Ureter (tissue), 1 donor: ENCODE measurements around the gene POU2AF2. TPM values are rescaled to one million over a fixed set of nuclear protein-coding genes. Genes with fewer than 3 reads are reported as not detected.
A peak's percentile ranks its signal among the peaks of the same experiment; 100 is the strongest.

Experiments used
- DNase-seq: peaks from one replicate; pipeline ENCODE4 v3.0.0-alpha.2; 2020; ENCODE audit warnings: low spot score
- total RNA-seq: library from RNA; stranded (reverse); gene quantifications from one replicate; pipeline ENCODE4 v1.2.4, GENCODE V29; 2023
- donor health status: DM: yes; HTN: yes; CAD: no.

POU2AF2 gene
- total RNA-seq, 1 donor from 2014 or later = 1.2 TPM

- peak; percentile 25 for DNase-seq
These were observed 84.8 kb downstream of the POU2AF2 start for GRCh38 chr11:111330234-111330893.

DNA sequence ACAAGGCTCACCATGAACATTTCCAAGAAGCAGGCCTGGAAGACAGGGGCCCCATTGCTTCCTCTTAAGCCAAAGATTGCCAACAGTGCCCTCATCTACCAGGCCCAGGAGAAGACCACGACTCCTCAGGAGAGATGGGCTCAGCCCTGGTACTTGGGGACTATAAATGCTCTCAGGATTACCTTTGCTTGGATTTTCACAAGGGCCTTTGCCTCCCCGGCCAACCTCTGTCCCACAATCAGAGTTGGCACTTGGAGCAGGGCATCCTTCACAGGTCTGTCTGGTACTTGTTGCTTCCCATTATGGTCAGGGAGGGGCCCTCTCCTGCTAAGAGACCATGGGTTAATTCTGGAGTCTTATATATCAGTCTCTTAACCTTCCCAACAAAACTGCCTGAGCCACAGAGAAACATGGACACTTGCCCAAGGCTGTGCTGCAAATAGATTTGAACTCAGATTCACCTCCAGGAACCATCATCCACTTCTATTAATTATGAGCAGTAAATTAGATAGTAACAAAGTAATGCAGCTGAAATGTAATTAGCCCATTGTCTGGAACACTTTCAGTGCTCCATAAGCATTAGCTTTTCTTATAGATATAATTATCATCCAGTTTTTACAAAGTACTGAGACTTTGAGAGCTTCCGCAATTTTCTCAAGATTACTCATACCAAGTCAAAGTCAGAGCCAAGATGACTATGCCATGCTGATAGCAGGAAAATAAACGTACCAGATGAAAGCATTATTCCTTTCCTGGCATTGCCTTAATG, 86.4 kb downstream of the POU2AF2 start:
- no peak for DNase-seq

DNA sequence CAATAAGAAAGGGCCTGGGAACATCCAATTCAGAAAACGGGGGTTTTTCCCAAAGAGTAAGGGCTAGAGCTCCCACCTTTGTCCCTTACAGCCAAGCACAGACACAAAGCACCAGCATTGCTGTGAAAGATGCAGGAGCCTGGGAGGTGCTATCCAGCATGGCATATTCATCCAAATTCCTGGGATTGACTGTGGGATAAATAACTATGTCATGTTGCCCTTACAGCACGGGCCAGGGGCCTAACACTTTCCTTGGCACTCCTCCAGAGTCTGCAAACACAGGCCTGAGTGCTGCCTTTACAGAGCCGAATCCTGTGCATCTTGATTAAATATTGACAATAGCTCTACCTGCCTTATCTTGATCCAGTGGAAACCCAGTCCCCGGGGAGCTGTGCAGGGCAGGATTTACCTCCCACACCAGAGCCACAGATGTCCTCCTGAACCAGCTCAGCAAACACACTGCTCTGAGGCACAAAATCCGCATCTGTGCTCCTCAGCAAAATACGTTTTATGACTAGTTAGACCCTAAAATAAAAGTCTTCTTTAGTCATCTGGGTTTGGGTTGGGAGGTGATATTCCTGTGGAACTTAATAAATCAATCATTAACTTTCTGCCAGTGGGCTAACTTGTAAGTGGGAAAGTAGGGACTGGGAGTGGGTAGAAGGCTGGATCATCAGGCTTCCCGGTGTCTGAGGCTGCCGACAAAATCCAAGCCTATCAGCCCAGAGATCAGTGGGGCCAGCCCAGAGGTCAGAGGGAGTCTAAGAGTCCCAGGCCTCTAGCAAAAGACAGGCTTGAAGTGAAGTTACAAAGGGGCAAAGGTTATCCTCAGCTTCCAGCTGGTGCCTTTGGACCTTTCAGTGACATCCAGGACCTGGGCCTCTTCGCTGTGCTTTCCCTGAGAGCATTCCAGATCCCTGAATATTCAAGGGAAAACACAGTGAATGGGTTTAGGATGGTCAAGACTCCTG, 89.3 kb downstream of the POU2AF2 start:
- peak; percentile 72 for DNase-seq

GRCh38 chr11:111335549-111335948, 90.0 kb downstream of the POU2AF2 start:
- DNase-seq = no peak

Other genes with a start within 250 kb of the POU2AF2 start
- 15.9 TPM for gene POU2AF3, start 52.8 kb downstream of the POU2AF2 start, total RNA-seq
- gene POU2AF1, start 133.6 kb downstream of the POU2AF2 start, total RNA-seq = 21.7 TPM